Stimulated activated CD4-positive, alpha-beta T cell treated with anti-CD3 and anti-CD28 coated beads, Interleukin-4, amount 100 ng/mL, for 1 hour (primary cell): Measurements from ENCODE around the gene RAB3B.

Source experiments
- DNase-seq: peaks from one replicate; pipeline ENCODE4 v3.0.0-alpha.2; 2020

Gene RAB3B

DNA sequence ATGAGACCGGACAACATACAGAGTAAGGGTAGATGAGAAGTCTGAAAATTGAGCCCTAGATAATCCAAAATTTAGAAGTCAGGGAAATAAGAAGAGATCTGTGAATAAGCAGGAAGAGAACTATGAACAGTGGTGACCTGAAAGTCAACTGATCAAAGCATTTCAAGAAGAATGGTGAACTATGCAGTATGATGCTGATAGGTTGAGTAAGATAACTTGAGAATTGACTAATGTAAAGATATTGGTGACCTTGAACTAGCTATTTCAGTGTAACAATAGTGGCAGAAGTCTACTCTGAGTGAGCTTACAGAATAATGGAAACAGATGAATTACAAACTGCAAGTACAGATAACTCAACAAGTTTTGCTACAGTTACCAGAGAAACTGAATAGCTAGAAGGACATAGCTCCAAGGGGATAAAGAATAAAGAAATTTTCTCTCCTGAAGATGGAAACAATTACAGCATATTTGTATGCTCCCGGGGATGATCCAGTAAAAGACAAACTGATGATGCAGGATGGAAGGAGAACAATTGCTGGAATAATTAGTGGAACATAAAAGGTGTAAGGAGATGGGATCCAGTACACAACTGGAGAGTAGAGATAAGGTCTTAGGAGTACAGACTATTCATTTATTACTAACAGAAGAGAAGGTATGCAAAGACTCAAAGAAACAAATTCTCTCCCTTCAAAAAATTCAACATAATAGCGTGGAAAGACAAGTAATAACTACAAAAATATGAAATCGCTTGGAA is 122.8 kb downstream of the RAB3B start:
- no peak for DNase-seq

- DNase-seq, result no peak
Observed at GRCh38 chr1:51863384-51863783, 127.1 kb downstream of the RAB3B start.

- no peak for DNase-seq
Observed at GRCh38 chr1:51861669-51862068, 128.8 kb downstream of the RAB3B start.

DNA sequence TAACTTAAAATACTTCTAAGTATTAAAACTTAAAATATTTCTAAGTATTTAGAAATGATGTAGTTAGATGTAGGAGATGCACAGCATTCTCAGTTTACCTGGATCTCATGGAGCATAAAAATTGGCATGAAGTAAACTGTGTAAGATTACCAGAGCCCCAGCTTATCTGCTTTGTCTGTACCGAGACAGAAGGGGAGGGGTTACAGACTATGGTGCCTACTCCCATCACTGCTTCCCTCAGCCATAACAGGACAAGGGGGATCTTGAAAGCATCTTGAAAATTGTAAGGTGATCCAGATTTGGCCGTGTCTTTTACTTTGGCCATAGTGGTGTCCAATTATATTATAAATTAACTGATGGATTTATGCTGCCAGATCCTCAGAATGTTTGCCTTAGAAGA is 130.8 kb downstream of the RAB3B start:
- no peak for DNase-seq

DNA sequence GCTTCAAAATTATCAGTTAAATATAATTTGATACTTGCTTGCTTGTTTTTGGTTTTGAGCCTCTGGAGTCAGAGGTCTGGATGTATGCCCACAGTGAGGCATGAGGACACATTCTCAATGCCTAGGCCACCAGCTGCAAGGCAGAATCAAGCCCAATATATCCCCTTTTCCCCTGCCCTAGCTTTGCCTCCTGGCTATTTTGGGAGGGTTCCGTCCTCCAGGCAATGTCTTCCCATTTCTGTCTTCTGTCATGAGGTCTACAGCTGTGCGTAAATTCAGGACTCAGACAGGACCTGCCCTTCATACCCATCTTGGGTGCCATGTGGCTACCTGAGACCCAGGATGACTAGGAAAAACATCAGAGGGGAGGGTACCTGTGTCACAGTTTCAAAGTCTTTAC is 131.2 kb downstream of the RAB3B start:
- no peak for DNase-seq

- no peak for DNase-seq
Observed at GRCh38 chr1:51858892-51859291, 131.6 kb downstream of the RAB3B start.
